A673 (cell line): ENCODE measurements around the gene SHLD1.

ENCODE experiments used
- CTCF ChIP-seq: fragments of 300-800, 200-600 bp; sonication (generic); conservative IDR thresholded peaks from 2 replicates; pipeline ENCODE4 v1.5.1; 2017; ENCODE audit warnings: low read depth, mild to moderate bottlenecking, antibody characterized with exemption, low read length, moderate library complexity, mixed read lengths
- EZH2 ChIP-seq: fragments of 200-600 bp; sonication (generic); IDR thresholded peaks from 2 replicates; pipeline ENCODE4 v1.6.1; 2017; ENCODE audit warnings: borderline replicate concordance, low read depth, mild to moderate bottlenecking, mixed read lengths, antibody characterized with exemption, low read length; ENCODE audit not compliant: poor library complexity, severe bottlenecking

DNA sequence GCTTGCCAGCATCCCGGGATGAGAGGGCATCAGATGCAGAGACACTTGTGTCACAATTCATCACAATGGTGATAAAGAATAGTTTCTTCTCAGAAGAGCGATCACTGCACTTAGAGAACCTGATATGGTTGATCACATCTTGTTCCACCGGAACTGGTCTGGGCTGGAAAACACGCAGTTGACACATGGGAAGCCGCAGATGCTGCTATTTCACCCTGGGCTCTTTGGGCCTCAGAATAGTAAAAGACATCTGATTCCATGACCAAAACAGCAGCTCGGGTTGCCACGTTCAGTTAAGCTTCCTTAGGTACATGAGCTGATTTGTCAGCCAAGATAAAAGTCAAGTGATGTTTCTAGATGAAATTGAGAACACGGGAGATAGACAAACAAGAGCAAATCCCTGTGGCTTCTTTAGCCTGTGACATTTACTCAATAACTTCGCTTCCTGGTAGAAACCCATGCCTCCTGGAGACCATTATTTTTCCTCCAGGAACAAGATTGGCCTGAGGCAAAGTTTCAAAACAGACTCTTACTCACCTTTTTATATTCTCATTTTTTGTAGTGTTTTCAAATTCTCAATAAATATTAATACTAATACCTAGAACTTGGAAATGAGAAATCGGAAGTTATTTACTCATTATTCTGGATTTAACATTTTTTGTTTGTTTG, 140.7 kb downstream of the SHLD1 start:
- TF ChIP-seq CTCF (no peak), EZH2 (no peak)
